Mammary epithelial cell (primary cell): Measurements from ENCODE around the gene FBXL3.

Experiments
- EZH2 ChIP-seq: IDR thresholded peaks from 2 replicates; pipeline ENCODE4 v1.6.1; 2012; ENCODE audit warnings: low read length, inconsistent platforms, borderline replicate concordance
- TF ChIP-seq, protein P1 (sequence below), 2 donors: IDR thresholded peaks in 1 of 2; conservative IDR thresholded peaks in 1 of 2; 2 replicates each; pipeline ENCODE4 v1.5.1; 2011 to 2012; ENCODE audit warnings: inconsistent platforms in 2 of 2, low read length in 2 of 2, mild to moderate bottlenecking in 2 of 2, control low read depth in 1 of 2, low read depth in 1 of 2; ENCODE audit not compliant: insufficient read depth in 1 of 2; ENCODE audit errors: extremely low read depth in 1 of 2

DNA sequence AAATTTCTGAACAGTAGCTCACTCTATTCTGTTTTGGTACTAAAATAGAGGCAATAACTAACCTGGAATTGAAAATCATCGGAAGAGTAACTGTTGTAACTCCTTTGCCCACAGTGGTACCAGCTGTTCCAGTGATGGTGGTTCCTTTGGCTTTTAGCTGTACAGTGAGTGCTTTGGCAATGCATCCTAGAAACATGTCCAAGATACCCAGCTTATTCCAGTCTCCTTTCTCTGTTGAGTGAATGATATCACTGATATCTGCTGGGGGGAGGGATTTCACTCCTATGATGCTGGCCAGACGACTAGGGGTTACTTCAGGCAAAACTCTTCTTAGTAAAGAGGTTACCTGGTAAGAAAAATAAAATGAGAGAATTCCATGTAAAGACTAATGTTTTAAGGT is 40.6 kb upstream of the FBXL3 start:
- TF ChIP-seq, protein P1, sequence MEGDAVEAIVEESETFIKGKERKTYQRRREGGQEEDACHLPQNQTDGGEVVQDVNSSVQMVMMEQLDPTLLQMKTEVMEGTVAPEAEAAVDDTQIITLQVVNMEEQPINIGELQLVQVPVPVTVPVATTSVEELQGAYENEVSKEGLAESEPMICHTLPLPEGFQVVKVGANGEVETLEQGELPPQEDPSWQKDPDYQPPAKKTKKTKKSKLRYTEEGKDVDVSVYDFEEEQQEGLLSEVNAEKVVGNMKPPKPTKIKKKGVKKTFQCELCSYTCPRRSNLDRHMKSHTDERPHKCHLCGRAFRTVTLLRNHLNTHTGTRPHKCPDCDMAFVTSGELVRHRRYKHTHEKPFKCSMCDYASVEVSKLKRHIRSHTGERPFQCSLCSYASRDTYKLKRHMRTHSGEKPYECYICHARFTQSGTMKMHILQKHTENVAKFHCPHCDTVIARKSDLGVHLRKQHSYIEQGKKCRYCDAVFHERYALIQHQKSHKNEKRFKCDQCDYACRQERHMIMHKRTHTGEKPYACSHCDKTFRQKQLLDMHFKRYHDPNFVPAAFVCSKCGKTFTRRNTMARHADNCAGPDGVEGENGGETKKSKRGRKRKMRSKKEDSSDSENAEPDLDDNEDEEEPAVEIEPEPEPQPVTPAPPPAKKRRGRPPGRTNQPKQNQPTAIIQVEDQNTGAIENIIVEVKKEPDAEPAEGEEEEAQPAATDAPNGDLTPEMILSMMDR (conservative IDR thresholded peaks at IDR 0.05 in 1 of 2, IDR thresholded peaks at IDR 0.05 in 1 of 2; ENCODE audit: extremely low read depth in 1 of 2, insufficient read depth in 1 of 2, low read depth in 1 of 2, low read length in 2 of 2): no peak
- TF ChIP-seq EZH2: no peak
